ENCODE measurements around the gene CDH13.

The CDH13 gene

GRCh38 chr16:83402967-83403366, 776.2 kb downstream of the CDH13 start:
- TF ChIP-seq ZNF2 (tag by site-specific recombination; IDR thresholded peaks at IDR 0.05) (no peak), ZBTB11 (tag by site-specific recombination; conservative IDR thresholded peaks at IDR 0.05; ENCODE audit: low read depth) (no peak)
- Histone ChIP-seq H3K4me3 (ENCODE audit: low read depth, low read length) (no peak overlapping the region), H3K4me1 (ENCODE audit: control insufficient read depth, insufficient read depth, low read length) (no peaks in the 10 kb centered on the region), H3K36me3 (ENCODE audit: control insufficient read depth in 2 of 2, insufficient read depth in 1 of 2, low read length in 2 of 2) (no peaks in the 10 kb centered on the region), H3K9me3 (ENCODE audit: control insufficient read depth, insufficient read depth, low read depth, low read length) (no peaks in the 10 kb centered on the region), H3K27ac (ENCODE audit: extremely low read depth, low read depth, low read length) (no peak overlapping the region)
- POLR2A ChIA-PET: no interaction called here
- CTCF ChIA-PET: interaction anchor here (0.7 kb wide), 2 partner anchors 158 to 408 kb away, joined by 3 read pairs; no protein-coding TSS in a partner anchor

- POLR2A ChIA-PET: no interaction called here
- CTCF ChIA-PET: interaction anchor here (0.6 kb wide), 1 partner anchor 120 kb away, joined by 5 read pairs; no protein-coding TSS in a partner anchor
These were observed 777.0 kb downstream of the CDH13 start for GRCh38 chr16:83403761-83404160.

GRCh38 chr16:83404261-83404660, 777.5 kb downstream of the CDH13 start:
- POLR2A ChIA-PET: no interaction called here
- no peaks in the 10 kb centered on the region for H3K9me3 ChIP-seq (ENCODE audit: control insufficient read depth, insufficient read depth, low read depth, low read length)
- no peaks in the 10 kb centered on the region for H3K36me3 ChIP-seq (ENCODE audit: control insufficient read depth in 2 of 2, insufficient read depth in 1 of 2, low read length in 2 of 2)
- no peak overlapping the region for H3K27ac ChIP-seq (ENCODE audit: extremely low read depth, low read depth, low read length)
- no peak overlapping the region for H3K4me3 ChIP-seq (ENCODE audit: low read depth, low read length)
- H3K4me1 ChIP-seq (ENCODE audit: control insufficient read depth, insufficient read depth, low read length): no peaks in the 10 kb centered on the region
- CTCF ChIA-PET: interaction anchor here (0.6 to 0.7 kb wide), 2 partner anchors 119 to 1067 kb away, joined by 4 to 5 read pairs; no protein-coding TSS in a partner anchor
- no peak for TF ChIP-seq ZNF24 (tag by site-specific recombination; IDR thresholded peaks at IDR 0.05)
- TF ChIP-seq PRDM4 (tag by site-specific recombination; IDR thresholded peaks at IDR 0.05): no peak
- TF ChIP-seq ZNF777 (tag by site-specific recombination; IDR thresholded peaks at IDR 0.05; ENCODE audit: borderline replicate concordance): no peak
- no peak for TF ChIP-seq ZNF530 (tag by site-specific recombination; IDR thresholded peaks at IDR 0.05; ENCODE audit: low read depth)
- TF ChIP-seq ZNF645 (tag by site-specific recombination; IDR thresholded peaks at IDR 0.05): no peak
- no peak for TF ChIP-seq ZNF404 (tag by site-specific recombination; IDR thresholded peaks at IDR 0.05)
- no peak for TF ChIP-seq ZNF585B (tag by site-specific recombination; IDR thresholded peaks at IDR 0.05)
- TF ChIP-seq ZNF341 (tag by site-specific recombination; IDR thresholded peaks at IDR 0.05; ENCODE audit: low read depth): no peak
- no peak for TF ChIP-seq PRDM6 (tag by site-specific recombination; IDR thresholded peaks at IDR 0.05)
- TF ChIP-seq ZFP41 (tag by site-specific recombination; IDR thresholded peaks at IDR 0.05; ENCODE audit: borderline replicate concordance): no peak
- TF ChIP-seq ZNF292 (tag by site-specific recombination; IDR thresholded peaks at IDR 0.05; ENCODE audit: borderline replicate concordance, low read depth): no peak
- TF ChIP-seq ZNF704 (tag by site-specific recombination; IDR thresholded peaks at IDR 0.05): no peak

More at GRCh38 chr16:83403761-83404160, 777.0 kb downstream of the CDH13 start:
- H3K4me1 ChIP-seq (ENCODE audit: control insufficient read depth, insufficient read depth, low read length): no peaks in the 10 kb centered on the region
- no peak overlapping the region for H3K4me3 ChIP-seq (ENCODE audit: low read depth, low read length)
- H3K36me3 ChIP-seq (ENCODE audit: control insufficient read depth in 2 of 2, insufficient read depth in 1 of 2, low read length in 2 of 2): no peaks in the 10 kb centered on the region
- TF ChIP-seq ZBTB1 (tag by site-specific recombination; IDR thresholded peaks at IDR 0.05) (no peak), SP7 (tag by site-specific recombination; IDR thresholded peaks at IDR 0.05) (no peak), ZNF423 (tag by site-specific recombination; IDR thresholded peaks at IDR 0.05) (no peak), ZNF404 (tag by site-specific recombination; IDR thresholded peaks at IDR 0.05) (no peak), SP3 (tag by site-specific recombination; IDR thresholded peaks at IDR 0.05) (no peak), ZNF366 (tag by site-specific recombination; conservative IDR thresholded peaks at IDR 0.05) (no peak), ZNF138 (tag by site-specific recombination; IDR thresholded peaks at IDR 0.05; ENCODE audit: borderline replicate concordance) (no peak), ZSCAN23 (tag by site-specific recombination; IDR thresholded peaks at IDR 0.05) (no peak), ZNF548 (tag by site-specific recombination; IDR thresholded peaks at IDR 0.05) (no peak), ZNF513 (tag by site-specific recombination; IDR thresholded peaks at IDR 0.05) (no peak), ZNF585B (tag by site-specific recombination; IDR thresholded peaks at IDR 0.05) (no peak)
- no peak overlapping the region for H3K27ac ChIP-seq (ENCODE audit: extremely low read depth, low read depth, low read length)
- no peaks in the 10 kb centered on the region for H3K9me3 ChIP-seq (ENCODE audit: control insufficient read depth, insufficient read depth, low read depth, low read length)

Measured in HEK293 (cell line).